CD4-positive, CD25-positive, alpha-beta regulatory T cell (primary cell): ENCODE data around the gene MARCHF10. TPM values are rescaled to one million over a fixed set of nuclear protein-coding genes. Genes with fewer than 3 reads are reported as not detected.

Experiments used
- ATAC-seq, 2 donors: fragments of 150-1000 bp; cut with Tn5 transposase; one replicate each; pipeline ENCODE4 v1.10.0; 2021; ENCODE audit warnings: low read depth in 2 of 2, moderate number of reproducible peaks in 2 of 2, moderate library complexity in 1 of 2
- DNase-seq, 3 donors: peaks; one replicate each; pipeline versions ENCODE4 v3.0.0 to v3.0.0-alpha.2; 2012 to 2022; ENCODE audit warnings: mixed read lengths in 1 of 3
- H3K27ac ChIP-seq: one replicate; pipeline ENCODE4 v1.7.0; 2013; ENCODE audit warnings: mild to moderate bottlenecking, low read length; ENCODE audit not compliant: insufficient read depth, poor library complexity, severe bottlenecking
- H3K27me3 ChIP-seq: one replicate; pipeline ENCODE4 v1.7.0; 2013; ENCODE audit warnings: low read length; ENCODE audit not compliant: control insufficient read depth, insufficient read depth
- H3K36me3 ChIP-seq: one replicate; pipeline ENCODE4 v1.7.0; 2013; ENCODE audit warnings: mild to moderate bottlenecking, low read length, moderate library complexity; ENCODE audit not compliant: control insufficient read depth, insufficient read depth
- H3K4me1 ChIP-seq: 2 replicates; pipeline ENCODE4 v1.7.0; 2013; ENCODE audit warnings: mild to moderate bottlenecking, low read length; ENCODE audit not compliant: insufficient read depth, control insufficient read depth, poor library complexity, severe bottlenecking
- H3K4me3 ChIP-seq: one replicate; pipeline ENCODE4 v1.7.0; 2013; ENCODE audit warnings: low read depth, mild to moderate bottlenecking, low read length, moderate library complexity
- H3K9me3 ChIP-seq, 2 experiments: 1 replicate in 1 of 2; 2 replicates in 1 of 2; pipeline ENCODE4 v1.7.0; 2013; ENCODE audit warnings: low read length in 2 of 2, mild to moderate bottlenecking in 1 of 2, moderate library complexity in 1 of 2; ENCODE audit not compliant: control insufficient read depth in 2 of 2
- H3K27ac Mint-ChIP-seq, 3 donors: one replicate each; pipeline ENCODE4 v1.8.0; 2020 to 2022; ENCODE audit warnings: mild to moderate bottlenecking in 3 of 3, mixed read lengths in 3 of 3, moderate library complexity in 2 of 3
- H3K27me3 Mint-ChIP-seq: one replicate; pipeline ENCODE4 v1.8.0; 2022; ENCODE audit warnings: mild to moderate bottlenecking, mixed read lengths
- H3K36me3 Mint-ChIP-seq: one replicate; pipeline ENCODE4 v1.8.0; 2020; ENCODE audit warnings: mixed read lengths
- H3K4me1 Mint-ChIP-seq, 4 donors: one replicate each; pipeline ENCODE4 v1.8.0; 2020 to 2022; ENCODE audit warnings: mixed read lengths in 4 of 4, mild to moderate bottlenecking in 1 of 4
- H3K4me3 Mint-ChIP-seq, 4 donors: one replicate each; pipeline ENCODE4 v1.8.0; 2020 to 2022; ENCODE audit warnings: mild to moderate bottlenecking in 4 of 4, mixed read lengths in 4 of 4, moderate library complexity in 3 of 4
- H3K9me3 Mint-ChIP-seq, 7 donors: one replicate each; pipeline ENCODE4 v1.8.0; 2020 to 2022; ENCODE audit warnings: mixed read lengths in 7 of 7, mild to moderate bottlenecking in 3 of 7, moderate library complexity in 2 of 7
- polyA plus RNA-seq, 4 donors: library from polyadenylated mRNA; unstranded; fragments of 300-500 nt; fragmentation: Illumina TruSeq; gene quantifications; one replicate each; pipeline ENCODE4 v1.2.3, GENCODE V29; 2021
- total RNA-seq: library from RNA; stranded (reverse); gene quantifications from one replicate; pipeline ENCODE4 v1.2.3, GENCODE V29; 2022

Gene MARCHF10
- total and polyA plus RNA-seq, 5 donors from 2014 or later = 0.12 to 0.48 (median 0.18) TPM; not detected in 2

DNA sequence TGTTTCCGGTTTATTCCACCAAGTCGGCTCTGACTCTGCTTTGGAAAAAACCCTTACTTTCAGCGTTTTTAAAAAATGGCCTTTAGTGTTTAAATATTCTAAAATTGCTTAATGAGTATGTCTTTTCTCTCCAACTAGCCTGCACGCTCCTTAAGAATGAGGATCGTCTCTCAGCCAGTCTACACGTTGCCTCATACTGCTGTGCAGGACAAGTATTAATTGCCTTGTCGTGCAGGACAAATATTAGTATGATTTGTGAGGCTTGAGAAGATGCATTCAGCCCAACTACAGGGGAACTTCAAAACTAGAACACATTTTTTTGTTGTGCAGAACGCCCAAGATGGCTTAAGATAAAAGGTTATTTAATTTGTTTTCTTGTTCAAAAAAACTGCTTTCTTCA is 61.2 kb downstream of the MARCHF10 start:
- Histone ChIP-seq H3K4me3 (no peak overlapping the region), H3K36me3 (no peaks in the 10 kb centered on the region), H3K27me3 (no peaks in the 10 kb centered on the region), H3K9me3 (no peaks in the 10 kb centered on the region), H3K4me1 (no peaks in the 10 kb centered on the region), H3K27ac (no peak overlapping the region)
- no peaks in the 10 kb centered on the region for H3K4me1 Mint-ChIP-seq
- H3K9me3 Mint-ChIP-seq = no peaks in the 10 kb centered on the region
- H3K27ac Mint-ChIP-seq = no peak overlapping the region
- no peak for ATAC-seq
- no peak for DNase-seq
- no peaks in the 10 kb centered on the region for H3K36me3 Mint-ChIP-seq
- peaks cover 11% of the 10 kb centered on the region for H3K27me3 Mint-ChIP-seq
- H3K4me3 Mint-ChIP-seq = no peak overlapping the region

DNA sequence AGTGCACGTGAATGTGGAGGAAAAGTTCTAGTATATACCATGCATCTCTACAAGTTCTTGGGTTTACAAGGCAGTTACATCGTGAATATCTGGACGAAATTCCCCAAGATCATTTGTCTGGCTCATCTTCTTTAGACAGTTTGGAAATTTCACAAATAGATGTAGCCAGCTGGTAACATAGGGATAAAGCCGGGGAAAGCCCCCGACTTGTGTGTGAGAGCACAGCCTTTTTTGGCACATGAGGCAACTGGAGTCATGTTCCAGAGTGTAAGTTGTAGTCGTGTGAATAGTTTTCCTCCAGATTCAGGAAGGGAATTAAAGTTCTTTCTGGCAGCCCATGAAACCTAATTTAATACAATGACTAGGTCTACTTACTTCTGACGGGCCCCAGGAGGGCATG is 62.3 kb downstream of the MARCHF10 start:
- no peak overlapping the region for H3K27ac Mint-ChIP-seq
- no peaks in the 10 kb centered on the region for H3K4me1 Mint-ChIP-seq
- no peak overlapping the region for H3K4me3 Mint-ChIP-seq
- Histone ChIP-seq H3K4me3 (no peak overlapping the region), H3K27me3 (no peaks in the 10 kb centered on the region), H3K36me3 (no peaks in the 10 kb centered on the region), H3K27ac (no peak overlapping the region), H3K4me1 (no peaks in the 10 kb centered on the region), H3K9me3 (no peaks in the 10 kb centered on the region)
- peaks cover 11% of the 10 kb centered on the region for H3K27me3 Mint-ChIP-seq
- no peak for ATAC-seq
- no peaks in the 10 kb centered on the region for H3K36me3 Mint-ChIP-seq
- no peaks in the 10 kb centered on the region for H3K9me3 Mint-ChIP-seq
- DNase-seq = no peak

DNA sequence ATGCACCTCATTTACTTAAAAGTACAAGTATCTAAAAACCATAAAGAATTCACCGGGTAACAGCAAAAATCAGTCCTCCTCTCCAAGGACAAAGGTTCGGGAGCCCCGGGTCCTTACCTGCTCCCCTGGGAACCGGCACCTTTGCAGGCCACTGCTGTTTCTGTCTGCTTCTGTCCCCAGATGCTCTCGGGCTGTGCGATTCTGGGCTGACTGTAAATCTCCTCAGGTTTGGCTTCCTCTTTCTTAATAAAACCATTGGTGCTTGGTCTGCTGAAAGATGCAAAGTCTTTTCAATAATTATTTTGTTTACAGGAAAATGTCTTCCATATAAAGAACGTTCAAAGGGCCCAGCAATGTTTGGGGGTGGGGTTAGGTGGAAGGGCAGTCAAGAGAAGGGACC is 63.9 kb downstream of the MARCHF10 start:
- H3K9me3 ChIP-seq = no peaks in the 10 kb centered on the region
- no peaks in the 10 kb centered on the region for H3K4me1 ChIP-seq
- H3K4me3 ChIP-seq = no peak overlapping the region
- no peak overlapping the region for H3K27ac Mint-ChIP-seq
- no peaks in the 10 kb centered on the region for H3K9me3 Mint-ChIP-seq
- no peak overlapping the region for H3K4me3 Mint-ChIP-seq
- H3K36me3 ChIP-seq = no peaks in the 10 kb centered on the region
- H3K27ac ChIP-seq = no peak overlapping the region
- no peaks in the 10 kb centered on the region for H3K36me3 Mint-ChIP-seq
- DNase-seq (no peak), ATAC-seq (no peak)
- no peaks in the 10 kb centered on the region for H3K27me3 ChIP-seq
- H3K4me1 Mint-ChIP-seq = no peaks in the 10 kb centered on the region
- peaks cover 11% of the 10 kb centered on the region for H3K27me3 Mint-ChIP-seq

DNA sequence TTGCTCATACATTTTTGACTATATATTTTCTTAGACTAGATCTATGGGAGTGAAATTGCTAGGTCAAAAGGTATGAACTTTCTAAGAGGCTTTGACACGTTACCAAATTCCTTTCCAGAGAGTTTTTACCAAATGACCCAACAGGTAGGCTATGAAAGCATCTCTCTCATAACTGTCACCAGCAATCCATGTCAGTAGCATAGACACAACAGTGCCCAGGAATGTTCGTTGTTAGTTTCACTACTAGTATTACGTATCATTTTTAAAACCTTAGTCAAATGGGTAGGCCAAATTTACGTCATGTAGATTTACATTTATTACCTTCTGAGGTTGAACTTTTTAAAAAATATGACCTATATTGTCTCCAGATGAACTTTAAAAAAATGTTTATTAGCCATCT is 66.8 kb downstream of the MARCHF10 start:
- Mint-ChIP-seq H3K9me3 (no peaks in the 10 kb centered on the region), H3K36me3 (no peaks in the 10 kb centered on the region), H3K27ac (no peak overlapping the region), H3K27me3 (peaks cover 11% of the 10 kb centered on the region), H3K4me3 (no peak overlapping the region), H3K4me1 (no peaks in the 10 kb centered on the region)
- Histone ChIP-seq H3K4me3 (no peak overlapping the region), H3K4me1 (no peaks in the 10 kb centered on the region), H3K36me3 (no peaks in the 10 kb centered on the region), H3K27ac (no peak overlapping the region), H3K27me3 (no peaks in the 10 kb centered on the region), H3K9me3 (no peaks in the 10 kb centered on the region)
- ATAC-seq (no peak), DNase-seq (no peak)

DNA sequence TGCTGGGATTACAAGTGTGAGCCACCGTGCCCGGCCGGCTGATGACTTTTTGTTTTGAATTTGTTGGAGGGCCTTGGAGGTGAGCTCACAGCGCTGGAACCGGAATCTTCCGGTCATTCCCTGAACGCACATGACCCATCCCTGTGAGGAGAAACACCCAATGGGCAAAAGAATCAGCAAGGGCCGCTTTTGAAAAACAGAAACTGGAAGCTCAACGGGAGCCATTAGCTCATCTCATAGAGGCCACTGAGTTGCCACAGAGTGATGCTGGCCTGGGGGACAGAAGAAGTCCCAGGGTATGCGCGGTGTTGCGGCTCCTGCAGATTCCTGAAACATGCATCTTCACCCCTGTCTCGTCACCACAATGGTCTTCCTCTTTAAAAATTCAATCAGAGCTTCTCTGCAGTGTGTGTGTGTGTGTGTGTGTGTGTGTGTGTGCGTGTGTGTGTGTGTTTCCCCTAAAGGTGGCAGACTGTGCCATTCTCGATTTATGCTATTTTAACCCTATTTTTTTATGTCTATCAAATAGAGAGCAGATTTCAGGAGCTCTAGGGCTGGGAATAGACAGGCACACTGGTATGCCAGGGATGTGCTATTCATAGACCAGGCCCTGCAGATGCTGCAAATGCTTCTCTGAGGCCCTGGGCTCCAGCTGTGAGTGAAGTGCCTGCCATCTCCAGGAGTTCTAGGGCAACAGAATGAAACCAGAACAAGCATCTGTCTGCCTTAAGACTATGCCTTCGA is 68.3 kb downstream of the MARCHF10 start:
- H3K27ac ChIP-seq = no peak overlapping the region
- ATAC-seq = no peak
- Mint-ChIP-seq H3K9me3 (no peaks in the 10 kb centered on the region), H3K36me3 (no peaks in the 10 kb centered on the region), H3K27ac (no peak overlapping the region), H3K27me3 (peaks cover 4% of the 10 kb centered on the region), H3K4me3 (no peak overlapping the region), H3K4me1 (no peaks in the 10 kb centered on the region)
- no peaks in the 10 kb centered on the region for H3K4me1 ChIP-seq
- no peaks in the 10 kb centered on the region for H3K27me3 ChIP-seq
- no peaks in the 10 kb centered on the region for H3K36me3 ChIP-seq
- no peak for DNase-seq
- no peak overlapping the region for H3K4me3 ChIP-seq
- H3K9me3 ChIP-seq = no peaks in the 10 kb centered on the region

DNA sequence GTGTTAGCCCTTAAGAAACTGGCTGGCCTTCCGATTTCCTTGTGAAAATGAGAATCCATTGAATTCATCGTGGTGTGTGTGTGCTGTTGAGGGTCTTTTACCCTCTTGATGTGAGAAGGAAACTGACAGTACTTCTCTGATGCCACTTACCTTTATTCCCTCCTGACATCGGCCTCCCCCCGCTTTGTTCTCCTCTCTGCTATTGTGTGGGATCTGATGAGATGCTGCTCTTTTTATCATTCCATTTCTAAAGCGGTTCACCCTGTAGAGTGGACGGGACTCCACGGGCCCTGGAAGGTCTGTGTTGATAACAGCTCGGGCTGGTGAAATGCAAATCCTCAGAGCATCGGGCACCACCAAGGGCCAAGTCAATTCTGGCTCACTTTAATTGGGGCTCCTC is 69.8 kb downstream of the MARCHF10 start:
- H3K4me3 Mint-ChIP-seq = no peak overlapping the region
- no peak overlapping the region for H3K27ac ChIP-seq
- no peaks in the 10 kb centered on the region for H3K36me3 ChIP-seq
- H3K27me3 Mint-ChIP-seq = peaks cover 9% of the 10 kb centered on the region
- no peaks in the 10 kb centered on the region for H3K9me3 ChIP-seq
- H3K9me3 Mint-ChIP-seq = no peaks in the 10 kb centered on the region
- no peaks in the 10 kb centered on the region for H3K4me1 Mint-ChIP-seq
- DNase-seq (no peak), ATAC-seq (no peak)
- no peaks in the 10 kb centered on the region for H3K36me3 Mint-ChIP-seq
- H3K27ac Mint-ChIP-seq = no peak overlapping the region
- H3K4me3 ChIP-seq = no peak overlapping the region
- H3K4me1 ChIP-seq = no peaks in the 10 kb centered on the region
- peaks cover 2% of the 10 kb centered on the region for H3K27me3 ChIP-seq

DNA sequence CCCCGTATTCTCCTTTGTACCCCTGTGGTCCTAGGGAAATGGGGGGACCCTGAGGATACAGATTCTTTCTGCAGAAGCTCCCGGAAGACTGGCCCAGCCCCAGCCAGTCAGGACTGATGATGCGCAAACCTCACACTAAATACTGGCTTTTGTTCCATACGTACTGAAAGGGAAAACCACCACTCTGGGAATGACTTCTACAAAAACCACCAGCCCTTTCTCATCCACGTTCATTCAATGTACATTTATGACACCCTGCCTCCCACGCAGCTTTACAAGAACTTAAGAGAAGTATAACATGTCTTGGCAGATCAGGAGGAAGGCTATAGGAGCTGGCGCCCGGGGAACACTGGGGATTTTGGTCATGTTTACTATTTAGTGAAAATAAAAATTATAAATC is 70.6 kb downstream of the MARCHF10 start:
- Histone ChIP-seq H3K27me3 (peaks cover 3% of the 10 kb centered on the region), H3K4me1 (no peaks in the 10 kb centered on the region), H3K9me3 (no peaks in the 10 kb centered on the region), H3K27ac (no peak overlapping the region), H3K4me3 (no peak overlapping the region), H3K36me3 (no peaks in the 10 kb centered on the region)
- DNase-seq (no peak), ATAC-seq (no peak)
- H3K27me3 Mint-ChIP-seq = peaks cover 13% of the 10 kb centered on the region
- no peaks in the 10 kb centered on the region for H3K4me1 Mint-ChIP-seq
- H3K4me3 Mint-ChIP-seq = no peak overlapping the region
- no peaks in the 10 kb centered on the region for H3K9me3 Mint-ChIP-seq
- H3K27ac Mint-ChIP-seq = no peak overlapping the region
- no peaks in the 10 kb centered on the region for H3K36me3 Mint-ChIP-seq

DNA sequence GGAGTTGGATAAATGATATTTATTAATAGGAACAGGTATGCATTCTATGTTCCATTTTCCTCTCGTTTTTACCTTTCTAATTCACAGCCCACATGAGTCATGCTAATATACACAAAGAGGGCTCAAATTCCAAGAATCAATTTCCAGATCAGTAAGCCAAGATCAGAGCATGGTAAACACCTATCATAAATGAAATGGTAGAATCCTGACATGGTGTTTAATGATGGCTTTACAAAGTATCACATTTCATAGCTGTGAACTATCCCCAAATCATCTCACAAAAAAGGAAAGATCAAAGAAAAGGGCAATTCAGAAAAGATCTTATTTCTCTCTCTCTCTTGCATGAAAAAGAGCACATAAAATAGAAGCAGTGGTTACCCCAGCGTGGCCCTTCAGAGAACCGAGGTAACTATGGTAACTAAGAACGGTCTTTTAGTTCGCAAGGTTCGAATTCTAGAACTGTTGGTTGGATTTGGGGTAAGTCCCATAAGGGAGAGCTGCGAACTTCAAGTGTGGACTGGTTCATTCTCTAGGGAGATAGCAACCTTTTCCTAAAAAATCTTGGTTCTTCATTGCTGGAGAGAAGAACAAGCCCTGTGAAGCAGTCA is 73.0 kb downstream of the MARCHF10 start:
- no peaks in the 10 kb centered on the region for H3K36me3 ChIP-seq
- no peaks in the 10 kb centered on the region for H3K4me1 Mint-ChIP-seq
- H3K27me3 Mint-ChIP-seq = peaks cover 18% of the 10 kb centered on the region
- no peak overlapping the region for H3K27ac ChIP-seq
- no peak for ATAC-seq
- no peak overlapping the region for H3K27ac Mint-ChIP-seq
- no peak for DNase-seq
- H3K36me3 Mint-ChIP-seq = no peaks in the 10 kb centered on the region
- no peak overlapping the region for H3K4me3 ChIP-seq
- H3K4me3 Mint-ChIP-seq = no peak overlapping the region
- no peaks in the 10 kb centered on the region for H3K9me3 ChIP-seq
- no peaks in the 10 kb centered on the region for H3K4me1 ChIP-seq
- no peaks in the 10 kb centered on the region for H3K9me3 Mint-ChIP-seq
- peaks cover 3% of the 10 kb centered on the region for H3K27me3 ChIP-seq
